H1 (cell line): ENCODE results near the gene IRX4. TPM values are rescaled to one million over a fixed set of nuclear protein-coding genes. Genes with fewer than 3 reads are reported as not detected.
A peak's percentile ranks its signal among the peaks of the same experiment; 100 is the strongest.

Experiments
- CTCF ChIA-PET: fragments of 300-600 bp; sonication (Branson Sonifier 250); formaldehyde crosslinking; loops from one replicate; lab custom pipeline; 2021; ENCODE audit not compliant: partially characterized antibody; lab: Charles Lee
- POLR2A ChIA-PET: fragments of 300-600 bp; sonication (Branson Sonifier 250); formaldehyde crosslinking; loops from one replicate; lab custom pipeline; 2021; ENCODE audit warnings: inconsistent platforms; ENCODE audit not compliant: partially characterized antibody; lab: Charles Lee
- DNase-seq, 2 experiments: peaks; one replicate each; pipeline versions ENCODE4 v3.0.0 to v3.0.0-alpha.2; 2010 to 2022; ENCODE audit warnings: low spot score in 2 of 2, low read depth in 1 of 2, mixed read lengths in 1 of 2
- FAIRE-seq: peaks from 2 replicates; lab custom pipeline; 2011; peaks lifted over from hg19 to GRCh38; lab: Jason Lieb, UNC
- H2AFZ ChIP-seq: 2 replicates; pipeline ENCODE4 v1.8.1; 2012; ENCODE audit warnings: low read length, inconsistent platforms
- H2AK5ac ChIP-seq: 2 replicates; pipeline ENCODE4 v1.6.1; 2013; ENCODE audit warnings: low read depth, low read length
- H2BK120ac ChIP-seq: replicated peaks from 2 replicates; pipeline ENCODE3; 2013; ENCODE audit warnings: low read depth, low read length, inconsistent platforms
- H2BK12ac ChIP-seq: 2 replicates; pipeline ENCODE4 v1.6.1; 2013; ENCODE audit warnings: low read depth, low read length
- H2BK15ac ChIP-seq: 2 replicates; pipeline ENCODE4 v1.6.1; 2013; ENCODE audit warnings: low read length
- H2BK20ac ChIP-seq: 2 replicates; pipeline ENCODE4 v1.6.1; 2013; ENCODE audit warnings: low read length
- H2BK5ac ChIP-seq: 2 replicates; pipeline ENCODE4 v1.6.1; 2013; ENCODE audit warnings: low read depth, low read length
- H3K14ac ChIP-seq: 2 replicates; pipeline ENCODE4 v1.6.1; 2013; ENCODE audit warnings: inconsistent platforms; ENCODE audit not compliant: insufficient read length
- H3K18ac ChIP-seq: 2 replicates; pipeline ENCODE4 v1.6.1; 2013; ENCODE audit warnings: low read length; ENCODE audit errors: extremely low read depth
- H3K23ac ChIP-seq: 2 replicates; pipeline ENCODE4 v1.6.1; 2013; ENCODE audit warnings: inconsistent platforms; ENCODE audit not compliant: insufficient read length
- H3K23me2 ChIP-seq: 2 replicates; pipeline ENCODE4 v1.6.1; 2013; ENCODE audit warnings: low read depth, low read length
- H3K27ac ChIP-seq: 2 replicates; pipeline ENCODE4 v1.6.1; 2011; ENCODE audit warnings: low read depth, low read length, inconsistent platforms
- H3K27me3 ChIP-seq, 4 experiments: replicated peaks in 1 of 4; 1 replicate in 1 of 4; 2 replicates in 3 of 4; pipeline versions ENCODE4 v1.6.1 to v1.8.1; 2011 to 2013; ENCODE audit warnings: low read length in 3 of 4, mild to moderate bottlenecking in 3 of 4, inconsistent platforms in 2 of 4, mixed read lengths in 2 of 4, moderate library complexity in 1 of 4; ENCODE audit not compliant: control insufficient read depth in 3 of 4, insufficient read depth in 3 of 4; ENCODE audit errors: extremely low read depth in 1 of 4
- H3K36me3 ChIP-seq, 4 experiments: 2 replicates each; pipeline versions ENCODE4 v1.6.1 to v1.8.1; 2011 to 2013; ENCODE audit warnings: mild to moderate bottlenecking in 4 of 4, low read length in 3 of 4, moderate library complexity in 2 of 4, control low read depth in 1 of 4, inconsistent platforms in 1 of 4; ENCODE audit not compliant: insufficient read depth in 4 of 4, control insufficient read depth in 2 of 4
- H3K4ac ChIP-seq: replicated peaks from 2 replicates; pipeline ENCODE3; 2013; ENCODE audit warnings: low read length, low read depth, mixed read lengths, inconsistent platforms; ENCODE audit not compliant: insufficient read length
- H3K4me1 ChIP-seq, 4 experiments: replicated peaks in 1 of 4; 1 replicate in 1 of 4; 2 replicates in 3 of 4; pipeline versions ENCODE4 v1.6.1 to v1.8.1; 2011 to 2013; ENCODE audit warnings: low read length in 3 of 4, inconsistent platforms in 2 of 4, mixed read lengths in 1 of 4; ENCODE audit not compliant: insufficient read depth in 4 of 4, control insufficient read depth in 3 of 4
- H3K4me2 ChIP-seq, 2 experiments: 2 replicates each; pipeline versions ENCODE4 v1.6.1 to v1.8.1; 2011 to 2013; ENCODE audit warnings: low read depth in 2 of 2, low read length in 2 of 2, control low read depth in 1 of 2, inconsistent platforms in 1 of 2, mild to moderate bottlenecking in 1 of 2; ENCODE audit not compliant: insufficient read depth in 1 of 2
- H3K4me3 ChIP-seq, 4 experiments: fragments of 200-600, 300-600 bp in 1 of 4; sonication (generic), shearing (Covaris generic), sonication (Bioruptor Twin) in 1 of 4; 2 replicates each; pipeline versions ENCODE4 v1.5.1 to v1.8.1; 2011 to 2016; ENCODE audit warnings: low read length in 4 of 4, low read depth in 3 of 4, control low read depth in 2 of 4, inconsistent platforms in 2 of 4, mild to moderate bottlenecking in 2 of 4, mixed read lengths in 1 of 4, moderate library complexity in 1 of 4; ENCODE audit not compliant: insufficient read depth in 2 of 4; ENCODE audit errors: extremely low read depth in 1 of 4
- H3K56ac ChIP-seq: replicated peaks from 2 replicates; pipeline ENCODE3; 2013; ENCODE audit warnings: low read depth, mild to moderate bottlenecking, mixed read lengths, low read length, inconsistent platforms; ENCODE audit not compliant: insufficient read length
- H3K79me1 ChIP-seq: 2 replicates; pipeline ENCODE4 v1.6.1; 2013; ENCODE audit warnings: low read depth, low read length, control low read depth
- H3K79me2 ChIP-seq, 2 experiments: 2 replicates each; pipeline versions ENCODE4 v1.6.1 to v1.8.1; 2012 to 2013; ENCODE audit warnings: low read length in 2 of 2, mild to moderate bottlenecking in 2 of 2, inconsistent platforms in 1 of 2; ENCODE audit not compliant: insufficient read depth in 2 of 2, control insufficient read depth in 1 of 2
- H3K9ac ChIP-seq, 4 experiments: replicated peaks in 1 of 4; 1 replicate in 1 of 4; 2 replicates in 3 of 4; pipeline versions ENCODE4 v1.6.1 to v1.8.1; 2011 to 2013; ENCODE audit warnings: low read depth in 3 of 4, low read length in 3 of 4, control low read depth in 2 of 4, mild to moderate bottlenecking in 2 of 4, moderate library complexity in 2 of 4, inconsistent platforms in 1 of 4; ENCODE audit errors: extremely low read depth in 1 of 4
- H3K9me3 ChIP-seq, 2 experiments: 2 replicates each; pipeline versions ENCODE4 v1.6.1 to v1.8.1; 2012 to 2013; ENCODE audit warnings: mild to moderate bottlenecking in 2 of 2, moderate library complexity in 2 of 2, control low read depth in 1 of 2, inconsistent platforms in 1 of 2, low read depth in 1 of 2, low read length in 1 of 2, mixed read lengths in 1 of 2; ENCODE audit not compliant: insufficient read depth in 2 of 2
- H4K20me1 ChIP-seq, 2 experiments: replicated peaks in 1 of 2; 2 replicates each; pipeline versions ENCODE3 to v1.8.1; 2011 to 2013; ENCODE audit warnings: inconsistent platforms in 2 of 2, low read length in 2 of 2, mild to moderate bottlenecking in 1 of 2; ENCODE audit not compliant: insufficient read depth in 2 of 2, control insufficient read depth in 1 of 2
- H4K5ac ChIP-seq: 2 replicates; pipeline ENCODE4 v1.6.1; 2013; ENCODE audit warnings: low read length, low read depth, mixed read lengths, inconsistent platforms; ENCODE audit not compliant: insufficient read length
- H4K8ac ChIP-seq: 2 replicates; pipeline ENCODE4 v1.8.0; 2013; ENCODE audit warnings: mild to moderate bottlenecking, moderate library complexity, low read length, inconsistent platforms; ENCODE audit not compliant: insufficient read depth; ENCODE audit errors: extremely low read depth
- H4K91ac ChIP-seq: replicated peaks from 2 replicates; pipeline ENCODE3; 2013; ENCODE audit warnings: low read length, mixed read lengths, inconsistent platforms; ENCODE audit not compliant: insufficient read length
- CREB1 ChIP-seq: IDR thresholded peaks from 2 replicates; pipeline ENCODE4 v1.6.1; 2012; ENCODE audit warnings: inconsistent platforms
- EGR1 ChIP-seq: IDR thresholded peaks from 2 replicates; pipeline ENCODE4 v1.6.1; 2011; ENCODE audit warnings: low read depth, low read length, borderline replicate concordance
- GTF2F1 ChIP-seq: IDR thresholded peaks from 2 replicates; pipeline ENCODE4 v1.6.1; 2012; ENCODE audit warnings: low read depth, low read length, improper control_type of control experiment, borderline replicate concordance
- POLR2A ChIP-seq, 2 experiments: IDR thresholded peaks; 1 replicate in 1 of 2; 2 replicates in 1 of 2; pipeline ENCODE4 v1.6.1; 2011; ENCODE audit warnings: low read depth in 2 of 2, low read length in 2 of 2, mild to moderate bottlenecking in 2 of 2; ENCODE audit errors: control extremely low read depth in 1 of 2
- POLR2AphosphoS5 ChIP-seq: IDR thresholded peaks from 2 replicates; pipeline ENCODE4 v1.6.1; 2011; ENCODE audit warnings: low read depth, low read length
- POU5F1 ChIP-seq: IDR thresholded peaks from 2 replicates; pipeline ENCODE4 v1.6.1; 2011; ENCODE audit warnings: low read depth, mild to moderate bottlenecking, low read length, moderate library complexity
- SP1 ChIP-seq: IDR thresholded peaks from 2 replicates; pipeline ENCODE4 v1.6.1; 2011; ENCODE audit warnings: low read depth, low read length
- SP2 ChIP-seq: IDR thresholded peaks from 2 replicates; pipeline ENCODE4 v1.6.1; 2012; ENCODE audit warnings: mild to moderate bottlenecking, low read length, inconsistent platforms
- TEAD4 ChIP-seq: IDR thresholded peaks from 2 replicates; pipeline ENCODE4 v1.6.1; 2012; ENCODE audit warnings: low read depth, low read length, inconsistent platforms, mixed read lengths
- WGBS, 2 experiments: shearing (Covaris generic) in 1 of 2; methylation state at CpG; one replicate each; pipeline versions ENCODE4 v1.1.6 to v1.1.7; 2013 to 2015; ENCODE audit warnings: low lambda C conversion rate in 2 of 2, mixed read lengths in 2 of 2, inconsistent platforms in 1 of 2, low coverage in 1 of 2, missing lambda C conversion rate in 1 of 2; ENCODE audit not compliant: insufficient replicate concordance in 2 of 2, insufficient coverage in 1 of 2, insufficient read length in 1 of 2; ENCODE audit errors: extremely low coverage in 1 of 2, missing lambda C conversion rate in 1 of 2; 5-methylcytosine and 5-hydroxymethylcytosine counted together
- polyA plus RNA-seq, 7 experiments: library from polyadenylated mRNA; depleted of rRNA in 3 of 7; stranded (reverse) in 5 of 7; unstranded in 2 of 7; fragments of >200 nt in 5 of 7; fragments of 200-250 nt in 2 of 7; gene quantifications; 1 replicate in 5 of 7; 2 replicates in 1 of 7; 4 replicates in 1 of 7; pipeline versions ENCODE4 v1.2.1 to v1.2.3, GENCODE V29; 2011 to 2013; ENCODE audit warnings: missing spikeins in 2 of 7, mixed read lengths in 2 of 7
- total RNA-seq: library from RNA; stranded (reverse); fragmentation: NEBNext Ultra II Directional; extraction: Animal tissue kit (Norgen Biotek cat#: 25700); gene quantifications from 2 replicates; pipeline ENCODE4 v1.2.1, GENCODE V29; 2021

Gene IRX4
- total and polyA plus RNA-seq, 2 of the 8 experiments (the other 6 are each of a cell fraction or from before 2014, with no cell fraction given), result 0.45 to 1.2 TPM

DNA sequence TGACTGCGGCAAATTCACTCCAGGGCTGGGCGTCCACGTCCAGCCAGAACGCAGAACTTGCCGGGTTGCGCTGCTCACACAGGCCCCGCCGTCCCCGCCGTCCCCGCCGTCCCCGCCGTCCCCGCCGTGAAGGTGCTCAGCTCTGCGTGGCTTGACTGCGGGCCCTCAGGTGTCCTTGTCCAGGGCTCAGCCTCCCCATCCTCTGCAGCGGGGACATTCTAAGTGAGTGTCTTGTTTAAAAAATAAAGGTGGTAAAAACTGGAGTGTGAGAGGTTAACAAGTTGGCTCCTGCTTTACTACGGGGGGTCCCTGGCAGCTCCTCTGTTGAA is 14.9 kb downstream of the IRX4 start:
- Histone ChIP-seq H3K79me2 (no peaks in the 10 kb centered on the region), H2BK12ac (peak overlapping the region; percentile 27; the same call in 1 of the 2 replicates), H3K9me3 (peaks cover 4 to 6% of the 10 kb centered on the region in 2 experiments; a peak in 1 of 4 replicates), H3K36me3 (no peaks in the 10 kb centered on the region), H3K4ac (no peak overlapping the region), H4K5ac (no peak overlapping the region), H4K8ac (no peak overlapping the region), H3K56ac (no peak overlapping the region), H3K14ac (no peak overlapping the region), H3K23me2 (peaks cover 5% of the 10 kb centered on the region), H3K4me1 (peaks cover 0 to 6% (median 3%) of the 10 kb centered on the region in 4 experiments; a peak in 4 of 7 replicates), H2BK120ac (no peak overlapping the region), H3K23ac (no peak overlapping the region), H3K79me1 (peaks cover 4% of the 10 kb centered on the region; the same call in 1 of the 2 replicates), H3K27ac (no peak overlapping the region), H4K20me1 (peaks cover 0 to 6% of the 10 kb centered on the region in 2 experiments), H2AK5ac (no peak overlapping the region), H2BK15ac (no peak overlapping the region), H3K4me2 (0 out of 4 replicates have a peak overlapping the region, but pooled peaks of 1 of the 2 experiments have one; percentile 8), H3K9ac (no peak overlapping the region), H2BK20ac (no peak overlapping the region), H2AFZ (no peak overlapping the region), H3K27me3 (peaks cover 0 to 20% (median 9%) of the 10 kb centered on the region in 4 experiments; a peak in 6 of 7 replicates), H3K4me3 (no peak overlapping the region), H2BK5ac (no peak overlapping the region), H4K91ac (no peak overlapping the region), H3K18ac (no peak overlapping the region)
- no peak for FAIRE-seq
- CTCF ChIA-PET, result interaction anchor here (1.1 to 1.5 kb wide), 2 partner anchors 13 to 40 kb away, joined by 3 to 4 read pairs; no protein-coding TSS in a partner anchor
- DNase-seq, result no peak
- WGBS, 2 experiments, result 80% methylated on average over 16 of the region's 20 CpGs; no CpG with 5 or more reads in 1 of the 2 experiments
- POLR2A ChIA-PET, result interaction anchor here (1.0 kb wide), 1 partner anchor 13 kb away, joined by 3 read pairs; no protein-coding TSS in a partner anchor
- no peak for TF ChIP-seq EGR1
- no peak for TF ChIP-seq POLR2A (IDR thresholded peaks at IDR 0.05; ENCODE audit: control extremely low read depth in 1 of 2, low read depth in 2 of 2, low read length in 2 of 2)
- no peak for TF ChIP-seq POLR2AphosphoS5
- no peak for TF ChIP-seq SP1
- no peak for TF ChIP-seq TEAD4
- TF ChIP-seq POU5F1, result no peak
- no peak for TF ChIP-seq SP2
- TF ChIP-seq GTF2F1, result no peak
- TF ChIP-seq CREB1, result no peak
